Prostate gland (tissue), 2 donors: ENCODE measurements around the gene ADAMTSL1. TPM values are rescaled to one million over a fixed set of nuclear protein-coding genes. Genes with fewer than 3 reads are reported as not detected.

Experiments
- DNase-seq: peaks from one replicate; pipeline ENCODE4 v3.0.0-alpha.2; 2019; ENCODE audit warnings: low spot score
- H3K27ac ChIP-seq, 2 donors: fragments of 200-600 bp; sonication (generic); 2 replicates each; pipeline ENCODE4 v1.5.1; 2017 to 2019
- H3K27me3 ChIP-seq: fragments of 200-600 bp; sonication (generic); replicated peaks from 2 replicates; pipeline ENCODE4 v1.5.1; 2019; ENCODE audit not compliant: insufficient read depth
- H3K36me3 ChIP-seq, 2 donors: fragments of 200-600 bp; sonication (generic); 1 replicate in 1 of 2; 2 replicates in 1 of 2; pipeline versions ENCODE4 v1.5.1 to v1.8.1; 2017 to 2019
- H3K4me1 ChIP-seq: fragments of 200-600 bp; sonication (generic); replicated peaks from 2 replicates; pipeline ENCODE4 v1.5.1; 2019
- H3K4me3 ChIP-seq, 2 donors: fragments of 200-600 bp; sonication (generic); 2 replicates each; pipeline ENCODE4 v1.5.1; 2017 to 2019
- H3K9me3 ChIP-seq: fragments of 200-600 bp; sonication (generic); 2 replicates; pipeline ENCODE4 v1.5.1; 2017
- POLR2A ChIP-seq: fragments of 450-650 bp; IDR thresholded peaks from one replicate; pipeline ENCODE4 v1.6.1; 2016; ENCODE audit warnings: antibody characterized with exemption, mild to moderate bottlenecking
- POLR2AphosphoS5 ChIP-seq: sonication (generic); formaldehyde crosslinking; IDR thresholded peaks from one replicate; pipeline ENCODE4 v1.6.1; 2017; ENCODE audit warnings: antibody characterized with exemption
- WGBS: methylation state at CpG from one replicate; pipeline ENCODE4 v1.1.5; 2018; 5-methylcytosine and 5-hydroxymethylcytosine counted together
- intact Hi-C: fragments of 100-400 bp; cut with DNase I; formaldehyde crosslinking; loops from one replicate; pipeline ENCODE4 v1.14.2; 2022
- total RNA-seq, 2 donors: library from RNA; depleted of rRNA; stranded (reverse); fragments of >200 nt; gene quantifications; one replicate each; pipeline ENCODE4 v1.1.0, GENCODE V29; 2016
- TF ChIP-seq, protein P1 (sequence below), 4 experiments: fragments of 200-600 bp in 2 of 4; fragments of 450-650 bp in 2 of 4; sonication (generic) in 2 of 4; IDR thresholded peaks; 1 replicate in 3 of 4; 2 replicates in 1 of 4; pipeline ENCODE4 v1.5.1; 2016 to 2019; ENCODE audit warnings: antibody characterized with exemption in 4 of 4, mild to moderate bottlenecking in 2 of 4, moderate library complexity in 2 of 4

ADAMTSL1 gene
- total RNA-seq, 2 donors from 2014 or later = 9.8 to 18.1 TPM

DNA sequence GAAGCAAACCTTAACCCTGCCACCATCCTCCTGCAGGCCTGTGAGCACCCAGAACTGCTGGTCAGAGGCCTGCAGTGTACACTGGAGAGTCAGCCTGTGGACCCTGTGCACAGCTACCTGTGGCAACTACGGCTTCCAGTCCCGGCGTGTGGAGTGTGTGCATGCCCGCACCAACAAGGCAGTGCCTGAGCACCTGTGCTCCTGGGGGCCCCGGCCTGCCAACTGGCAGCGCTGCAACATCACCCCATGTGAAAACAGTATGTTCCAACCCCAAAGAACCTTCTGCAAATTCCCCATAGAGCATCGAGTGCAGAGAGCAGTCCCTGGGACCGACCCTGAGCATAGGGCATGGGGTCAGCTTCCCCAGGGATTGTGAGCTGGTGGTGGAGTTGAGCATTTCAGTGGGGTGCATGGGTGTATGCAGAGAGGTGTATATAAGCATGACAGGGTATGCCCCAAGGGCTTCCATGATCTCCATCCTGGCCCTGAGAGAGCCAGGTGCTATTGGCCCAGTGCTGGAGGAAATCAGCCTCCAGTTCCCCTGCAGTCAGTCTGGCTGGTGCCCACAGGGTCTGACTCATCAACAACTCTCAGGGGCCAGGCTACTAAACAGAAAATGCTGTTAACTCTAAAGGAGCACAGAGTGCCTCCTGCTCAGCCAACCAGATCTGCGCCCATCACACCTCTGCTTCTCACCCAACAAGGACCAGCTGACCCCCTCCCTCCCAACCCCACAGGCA is 432.9 kb downstream of the ADAMTSL1 start:
- intact Hi-C loops = no loop called here
- no peak overlapping the region for H3K27ac ChIP-seq
- H3K4me3 ChIP-seq = no peak overlapping the region
- no peaks in the 10 kb centered on the region for H3K27me3 ChIP-seq
- 93% methylated on average over 9 of the region's 9 CpGs for WGBS
- TF ChIP-seq POLR2A (no peak), POLR2AphosphoS5 (no peak)
- TF ChIP-seq, protein P1, sequence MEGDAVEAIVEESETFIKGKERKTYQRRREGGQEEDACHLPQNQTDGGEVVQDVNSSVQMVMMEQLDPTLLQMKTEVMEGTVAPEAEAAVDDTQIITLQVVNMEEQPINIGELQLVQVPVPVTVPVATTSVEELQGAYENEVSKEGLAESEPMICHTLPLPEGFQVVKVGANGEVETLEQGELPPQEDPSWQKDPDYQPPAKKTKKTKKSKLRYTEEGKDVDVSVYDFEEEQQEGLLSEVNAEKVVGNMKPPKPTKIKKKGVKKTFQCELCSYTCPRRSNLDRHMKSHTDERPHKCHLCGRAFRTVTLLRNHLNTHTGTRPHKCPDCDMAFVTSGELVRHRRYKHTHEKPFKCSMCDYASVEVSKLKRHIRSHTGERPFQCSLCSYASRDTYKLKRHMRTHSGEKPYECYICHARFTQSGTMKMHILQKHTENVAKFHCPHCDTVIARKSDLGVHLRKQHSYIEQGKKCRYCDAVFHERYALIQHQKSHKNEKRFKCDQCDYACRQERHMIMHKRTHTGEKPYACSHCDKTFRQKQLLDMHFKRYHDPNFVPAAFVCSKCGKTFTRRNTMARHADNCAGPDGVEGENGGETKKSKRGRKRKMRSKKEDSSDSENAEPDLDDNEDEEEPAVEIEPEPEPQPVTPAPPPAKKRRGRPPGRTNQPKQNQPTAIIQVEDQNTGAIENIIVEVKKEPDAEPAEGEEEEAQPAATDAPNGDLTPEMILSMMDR (IDR thresholded peaks at IDR 0.05) = no peak
- no peaks in the 10 kb centered on the region for H3K9me3 ChIP-seq
- H3K4me1 ChIP-seq = no peaks in the 10 kb centered on the region
- no peaks in the 10 kb centered on the region for H3K36me3 ChIP-seq
- no peak for DNase-seq

DNA sequence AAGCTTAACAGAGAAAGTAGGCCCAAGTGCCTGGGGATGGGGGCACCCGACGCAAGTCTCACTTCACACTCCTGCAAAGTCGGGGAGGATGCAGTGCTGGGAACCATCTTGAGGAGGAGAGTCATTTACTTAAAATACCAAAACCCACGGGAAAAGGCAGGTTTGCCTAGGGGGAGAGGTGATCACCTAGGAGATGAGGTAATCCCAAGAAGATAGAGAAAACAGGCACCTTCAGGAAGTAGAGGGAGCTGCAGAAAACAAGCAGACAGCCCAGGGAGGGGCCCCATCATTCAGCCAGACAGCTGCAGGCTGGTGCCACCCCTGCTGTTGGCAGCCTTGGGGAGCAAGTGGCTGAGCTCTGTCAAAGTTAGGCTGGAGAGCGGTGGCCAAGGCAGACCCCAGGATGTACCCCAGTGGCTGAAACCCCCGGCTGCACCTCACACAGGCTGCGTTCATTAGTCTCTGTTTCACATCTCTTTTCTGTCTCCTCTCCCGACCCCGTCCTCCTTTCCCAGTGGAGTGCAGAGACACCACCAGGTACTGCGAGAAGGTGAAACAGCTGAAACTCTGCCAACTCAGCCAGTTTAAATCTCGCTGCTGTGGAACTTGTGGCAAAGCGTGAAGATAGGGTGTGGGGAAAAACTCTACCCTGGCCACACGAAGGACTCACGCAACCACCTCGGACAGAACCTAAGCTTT is 434.1 kb downstream of the ADAMTSL1 start:
- TF ChIP-seq POLR2AphosphoS5 (no peak), POLR2A (no peak)
- TF ChIP-seq, protein P1 (IDR thresholded peaks at IDR 0.05) = no peak
- H3K36me3 ChIP-seq = no peaks in the 10 kb centered on the region
- WGBS = 89% methylated on average over 15 of the region's 15 CpGs

DNA sequence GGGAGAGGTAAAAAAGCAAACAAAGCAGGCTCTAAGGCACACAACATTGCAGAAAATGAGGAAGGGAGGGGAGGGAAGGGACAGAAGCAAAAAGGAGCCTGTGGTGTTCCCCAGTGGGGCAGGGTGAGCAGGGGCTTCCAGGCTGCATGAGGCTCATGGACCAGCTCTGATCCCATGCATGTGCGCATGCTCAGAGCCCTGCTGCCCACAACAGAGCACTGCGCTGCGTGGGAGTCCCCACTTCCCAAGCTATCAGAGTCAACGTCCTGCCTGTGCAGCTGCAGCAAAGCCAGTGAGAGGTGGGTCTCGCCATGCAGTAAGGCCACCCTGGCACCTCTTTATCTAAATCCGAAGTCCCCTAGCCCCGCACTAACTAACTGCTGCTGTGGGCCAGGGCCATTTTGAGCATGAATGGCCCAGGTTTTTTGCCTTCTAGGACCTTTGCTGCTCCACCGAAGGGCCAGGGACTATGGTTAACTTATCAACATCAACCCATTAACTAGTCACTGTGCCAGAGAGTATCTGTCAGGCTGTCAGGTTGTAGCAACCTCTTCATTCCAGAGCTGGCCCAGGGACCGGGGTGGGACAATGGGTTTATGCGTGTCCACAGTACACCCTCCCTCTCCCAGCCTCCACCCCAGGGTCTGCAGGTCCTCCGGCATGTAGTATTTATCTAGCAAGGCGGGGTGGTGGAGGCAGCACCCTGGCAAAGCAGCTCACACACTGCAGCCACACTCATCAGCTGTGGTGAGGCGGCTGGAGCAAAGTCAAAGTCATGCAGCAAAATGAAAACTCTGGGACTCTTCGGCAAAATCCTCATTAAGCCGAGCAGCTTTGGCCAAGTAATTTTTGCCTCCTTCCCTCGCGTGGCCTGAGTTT is 435.4 kb downstream of the ADAMTSL1 start:
- H3K9me3 ChIP-seq = no peaks in the 10 kb centered on the region
- DNase-seq = no peak
- intact Hi-C loops = no loop called here
- H3K27ac ChIP-seq = no peak overlapping the region
- TF ChIP-seq, protein P1 (IDR thresholded peaks at IDR 0.05) = no peak
- TF ChIP-seq POLR2A (no peak), POLR2AphosphoS5 (no peak)
- WGBS = 89% methylated on average over 17 of the region's 17 CpGs
- H3K36me3 ChIP-seq = no peaks in the 10 kb centered on the region
- H3K4me1 ChIP-seq = no peaks in the 10 kb centered on the region
- H3K27me3 ChIP-seq = no peaks in the 10 kb centered on the region
- H3K4me3 ChIP-seq = no peak overlapping the region

More for the DNA sequence above, 434.1 kb downstream of the ADAMTSL1 start:
- no peak for DNase-seq
- Histone ChIP-seq H3K27me3 (no peaks in the 10 kb centered on the region), H3K4me1 (no peaks in the 10 kb centered on the region), H3K27ac (no peak overlapping the region), H3K9me3 (no peaks in the 10 kb centered on the region), H3K4me3 (no peak overlapping the region)
- intact Hi-C loops = no loop called here

DNA sequence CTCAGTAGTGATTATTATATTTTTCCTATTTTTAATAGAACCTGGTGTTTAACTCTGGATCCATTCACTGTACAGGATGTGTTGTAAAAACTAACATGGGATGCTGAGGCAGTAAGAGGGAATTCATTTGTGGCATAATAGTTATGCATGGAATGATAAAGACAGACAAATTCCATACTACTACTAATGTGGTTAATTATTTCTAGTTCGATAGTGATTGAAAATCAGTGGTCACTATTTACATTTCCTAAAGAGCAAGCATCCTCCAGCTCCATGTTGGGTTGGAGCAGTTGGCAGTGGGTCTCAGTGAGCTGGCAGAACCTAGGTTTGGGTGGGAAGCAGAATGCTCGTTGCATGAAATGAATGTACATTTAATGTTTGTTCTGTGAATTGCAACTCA is 436.5 kb downstream of the ADAMTSL1 start:
- H3K27me3 ChIP-seq = no peaks in the 10 kb centered on the region
- H3K4me1 ChIP-seq = no peaks in the 10 kb centered on the region
- no peak overlapping the region for H3K27ac ChIP-seq
- intact Hi-C loops = no loop called here
- H3K36me3 ChIP-seq = no peaks in the 10 kb centered on the region
- no peak for TF ChIP-seq POLR2AphosphoS5
- no peak for TF ChIP-seq POLR2A
- TF ChIP-seq, protein P1 (IDR thresholded peaks at IDR 0.05) = no peak
- no peaks in the 10 kb centered on the region for H3K9me3 ChIP-seq
- WGBS = 45% methylated on average over 2 of the region's 2 CpGs
- no peak overlapping the region for H3K4me3 ChIP-seq
- DNase-seq = no peak
